OCI-LY1 (cell line): Measurements from ENCODE around the gene MESP1.

ENCODE experiments used
- EZH2 ChIP-seq: fragments of 200-600 bp; sonication (generic), shearing (Covaris generic); IDR thresholded peaks from 2 replicates; pipeline ENCODE4 v1.8.0; 2017; ENCODE audit warnings: borderline replicate concordance, mixed run types, mild to moderate bottlenecking, antibody characterized with exemption, low read length, moderate library complexity, mixed read lengths
- TF ChIP-seq, protein P1 (sequence below): fragments of 200-600 bp; sonication (generic), shearing (Covaris generic); IDR thresholded peaks from 2 replicates; pipeline ENCODE4 v1.5.1; 2017; ENCODE audit warnings: mild to moderate bottlenecking, antibody characterized with exemption, low read length, moderate library complexity, mixed read lengths

DNA sequence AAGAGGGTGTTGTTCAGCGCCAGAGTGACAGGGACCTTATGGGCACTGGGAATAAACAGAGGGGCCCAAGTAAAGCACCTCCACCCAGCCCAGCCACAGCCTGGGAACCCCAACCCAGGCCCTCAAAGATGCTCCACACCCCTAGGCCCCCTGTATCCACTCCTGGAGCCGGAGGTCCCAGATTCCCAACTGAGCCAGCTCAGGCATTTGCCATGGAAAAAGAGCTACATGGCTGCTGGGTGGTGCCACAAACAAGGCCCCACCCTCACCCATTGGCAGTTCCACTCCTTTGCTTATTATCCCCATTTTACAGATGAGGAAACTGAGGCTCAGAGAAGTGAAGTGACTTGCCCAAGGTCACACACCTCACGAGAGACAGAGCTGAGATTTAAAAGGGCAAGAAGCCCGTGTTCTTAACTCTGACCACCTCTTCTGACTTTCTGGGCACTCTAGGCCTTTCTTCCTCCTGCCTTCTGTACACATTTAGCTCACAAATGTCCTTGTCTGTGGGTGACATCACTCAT, 46.7 kb upstream of the MESP1 start:
- TF ChIP-seq EZH2 = no peak
- TF ChIP-seq, protein P1, sequence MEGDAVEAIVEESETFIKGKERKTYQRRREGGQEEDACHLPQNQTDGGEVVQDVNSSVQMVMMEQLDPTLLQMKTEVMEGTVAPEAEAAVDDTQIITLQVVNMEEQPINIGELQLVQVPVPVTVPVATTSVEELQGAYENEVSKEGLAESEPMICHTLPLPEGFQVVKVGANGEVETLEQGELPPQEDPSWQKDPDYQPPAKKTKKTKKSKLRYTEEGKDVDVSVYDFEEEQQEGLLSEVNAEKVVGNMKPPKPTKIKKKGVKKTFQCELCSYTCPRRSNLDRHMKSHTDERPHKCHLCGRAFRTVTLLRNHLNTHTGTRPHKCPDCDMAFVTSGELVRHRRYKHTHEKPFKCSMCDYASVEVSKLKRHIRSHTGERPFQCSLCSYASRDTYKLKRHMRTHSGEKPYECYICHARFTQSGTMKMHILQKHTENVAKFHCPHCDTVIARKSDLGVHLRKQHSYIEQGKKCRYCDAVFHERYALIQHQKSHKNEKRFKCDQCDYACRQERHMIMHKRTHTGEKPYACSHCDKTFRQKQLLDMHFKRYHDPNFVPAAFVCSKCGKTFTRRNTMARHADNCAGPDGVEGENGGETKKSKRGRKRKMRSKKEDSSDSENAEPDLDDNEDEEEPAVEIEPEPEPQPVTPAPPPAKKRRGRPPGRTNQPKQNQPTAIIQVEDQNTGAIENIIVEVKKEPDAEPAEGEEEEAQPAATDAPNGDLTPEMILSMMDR = no peak
